Neural crest cell (in vitro differentiated cells): Measurements from ENCODE around the gene FCAMR. TPM values are rescaled to one million over a fixed set of nuclear protein-coding genes. Genes with fewer than 3 reads are reported as not detected.

Experiments
- DNase-seq: peaks from one replicate; pipeline ENCODE4 v3.0.0; 2021; ENCODE audit warnings: low read depth, mixed read lengths, low spot score
- H3K27ac Mint-ChIP-seq: one replicate; pipeline ENCODE4 v1.8.0; 2021; ENCODE audit warnings: mild to moderate bottlenecking, mixed read lengths; ENCODE audit not compliant: unreplicated experiment
- H3K27me3 Mint-ChIP-seq: 2 replicates; pipeline ENCODE4 v1.8.0; 2021; ENCODE audit warnings: low read depth, mild to moderate bottlenecking, mixed read lengths
- H3K36me3 Mint-ChIP-seq: 2 replicates; pipeline ENCODE4 v1.8.0; 2021; ENCODE audit warnings: low read depth, mild to moderate bottlenecking, mixed read lengths
- H3K4me1 Mint-ChIP-seq: 2 replicates; pipeline ENCODE4 v1.8.0; 2021; ENCODE audit warnings: mixed read lengths
- H3K4me3 Mint-ChIP-seq: one replicate; pipeline ENCODE4 v1.8.0; 2021; ENCODE audit warnings: mild to moderate bottlenecking, mixed read lengths
- H3K9me3 Mint-ChIP-seq: 2 replicates; pipeline ENCODE4 v1.8.0; 2021; ENCODE audit warnings: mixed read lengths
- total RNA-seq: library from RNA; stranded (reverse); gene quantifications from 2 replicates; pipeline ENCODE4 v1.2.1, GENCODE V29; 2021
- TF ChIP-seq, protein P1 (sequence below): fragments of 200-600 bp; sonication (generic); conservative IDR thresholded peaks from 2 replicates; pipeline ENCODE4 v1.5.0; 2021; ENCODE audit warnings: antibody characterized with exemption, mild to moderate bottlenecking

The FCAMR gene
- total RNA-seq, 1 donor from 2014 or later = not detected

DNA sequence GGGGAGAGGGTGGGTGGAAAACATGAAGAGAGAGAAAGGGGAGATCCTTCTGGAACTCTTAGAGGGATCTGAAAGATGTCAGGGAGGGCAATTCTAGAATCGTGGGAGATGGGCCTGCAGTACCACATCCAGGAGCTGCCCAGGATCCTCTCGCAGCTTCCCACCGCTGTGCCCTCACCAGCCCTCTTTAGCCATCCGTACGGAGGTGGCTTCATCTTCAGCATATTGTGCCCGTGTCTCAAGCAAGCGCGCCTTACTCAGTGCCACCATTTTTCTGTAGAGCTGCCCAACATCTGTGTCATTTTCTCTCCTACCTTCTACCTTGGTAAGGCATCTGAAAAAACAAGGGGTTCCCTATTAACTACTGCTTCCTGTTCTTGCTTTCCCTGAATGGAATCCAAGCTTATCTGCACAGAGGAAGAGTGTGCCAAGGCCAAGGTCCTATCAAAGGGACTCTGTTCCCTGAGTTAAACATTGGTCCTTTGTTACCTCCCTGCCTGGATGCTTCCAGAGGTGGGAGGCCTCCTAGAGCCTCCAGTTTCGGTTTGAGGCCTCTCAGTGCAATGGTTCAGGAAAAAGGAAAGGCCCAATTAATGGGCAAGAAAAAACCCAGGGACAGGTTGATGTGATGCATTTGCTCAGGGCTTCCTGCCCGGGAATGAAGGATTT lies 39.1 kb upstream of the FCAMR start:
- no peak overlapping the region for H3K27ac Mint-ChIP-seq
- DNase-seq = no peak
- peaks cover 2% of the 10 kb centered on the region for H3K27me3 Mint-ChIP-seq
- H3K4me1 Mint-ChIP-seq = peaks cover 18% of the 10 kb centered on the region
- peaks cover 3% of the 10 kb centered on the region for H3K9me3 Mint-ChIP-seq
- TF ChIP-seq, protein P1, sequence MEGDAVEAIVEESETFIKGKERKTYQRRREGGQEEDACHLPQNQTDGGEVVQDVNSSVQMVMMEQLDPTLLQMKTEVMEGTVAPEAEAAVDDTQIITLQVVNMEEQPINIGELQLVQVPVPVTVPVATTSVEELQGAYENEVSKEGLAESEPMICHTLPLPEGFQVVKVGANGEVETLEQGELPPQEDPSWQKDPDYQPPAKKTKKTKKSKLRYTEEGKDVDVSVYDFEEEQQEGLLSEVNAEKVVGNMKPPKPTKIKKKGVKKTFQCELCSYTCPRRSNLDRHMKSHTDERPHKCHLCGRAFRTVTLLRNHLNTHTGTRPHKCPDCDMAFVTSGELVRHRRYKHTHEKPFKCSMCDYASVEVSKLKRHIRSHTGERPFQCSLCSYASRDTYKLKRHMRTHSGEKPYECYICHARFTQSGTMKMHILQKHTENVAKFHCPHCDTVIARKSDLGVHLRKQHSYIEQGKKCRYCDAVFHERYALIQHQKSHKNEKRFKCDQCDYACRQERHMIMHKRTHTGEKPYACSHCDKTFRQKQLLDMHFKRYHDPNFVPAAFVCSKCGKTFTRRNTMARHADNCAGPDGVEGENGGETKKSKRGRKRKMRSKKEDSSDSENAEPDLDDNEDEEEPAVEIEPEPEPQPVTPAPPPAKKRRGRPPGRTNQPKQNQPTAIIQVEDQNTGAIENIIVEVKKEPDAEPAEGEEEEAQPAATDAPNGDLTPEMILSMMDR = no peak
- no peak overlapping the region for H3K4me3 Mint-ChIP-seq
- no peaks in the 10 kb centered on the region for H3K36me3 Mint-ChIP-seq

DNA sequence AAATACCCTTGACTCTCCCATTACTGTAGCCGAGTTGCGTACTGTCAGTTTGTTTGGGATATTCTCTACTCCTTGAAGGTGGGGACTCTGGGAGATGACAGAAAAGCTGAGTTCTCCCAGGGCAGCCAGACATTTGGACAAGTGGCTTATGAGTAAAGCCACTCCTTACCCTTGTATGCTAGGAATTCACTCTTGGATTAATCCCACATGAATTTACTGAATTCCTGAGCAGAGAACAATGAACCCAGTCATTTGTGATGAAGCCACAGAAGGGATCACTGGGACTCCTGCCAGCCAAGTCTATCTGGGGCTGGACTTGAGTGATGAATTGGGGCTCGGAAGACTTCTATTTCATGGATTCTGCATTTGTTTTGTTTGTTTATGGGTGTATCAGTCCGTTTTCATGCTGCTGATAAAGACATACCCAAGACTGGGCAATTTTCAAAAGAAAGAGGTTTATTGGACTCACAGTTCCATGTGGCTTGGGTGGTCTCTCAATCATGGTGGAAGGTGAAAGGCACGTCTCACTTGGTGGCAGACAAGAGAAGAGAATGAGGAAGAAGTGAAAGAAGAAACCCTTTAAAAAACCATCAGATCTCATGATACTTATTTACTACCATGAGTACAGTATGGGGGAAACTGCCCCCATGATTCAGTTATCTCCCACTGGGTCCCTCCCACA lies 37.2 kb upstream of the FCAMR start:
- no peak overlapping the region for H3K27ac Mint-ChIP-seq
- peaks cover 3% of the 10 kb centered on the region for H3K9me3 Mint-ChIP-seq
- no peaks in the 10 kb centered on the region for H3K27me3 Mint-ChIP-seq
- TF ChIP-seq, protein P1 = no peak
- DNase-seq = no peak
- no peaks in the 10 kb centered on the region for H3K36me3 Mint-ChIP-seq
- no peak overlapping the region for H3K4me3 Mint-ChIP-seq
- peaks cover 18% of the 10 kb centered on the region for H3K4me1 Mint-ChIP-seq

DNA sequence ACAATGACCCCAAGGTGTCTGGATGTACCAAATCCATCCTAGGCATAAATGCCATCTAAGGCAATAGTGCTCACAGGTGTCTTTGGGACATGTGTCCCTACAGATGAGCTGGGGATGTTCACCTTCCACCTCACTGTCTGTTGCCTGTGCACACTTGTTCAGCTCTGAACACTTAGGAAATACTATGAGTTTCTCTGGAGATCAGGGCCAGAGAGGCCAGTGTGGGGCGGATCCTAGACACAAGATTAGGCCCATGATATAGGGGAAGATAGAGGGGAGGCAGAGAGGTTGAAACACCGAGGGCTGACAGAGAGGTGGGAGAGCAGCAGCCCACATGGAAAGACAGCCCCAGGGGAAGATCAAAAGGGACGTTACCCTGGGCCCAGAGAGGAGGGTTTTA lies 36.7 kb upstream of the FCAMR start:
- H3K4me1 Mint-ChIP-seq = peaks cover 18% of the 10 kb centered on the region
- peak overlapping the region; percentile 71 for H3K27ac Mint-ChIP-seq
- TF ChIP-seq, protein P1 = no peak
- no peak overlapping the region for H3K4me3 Mint-ChIP-seq
- no peaks in the 10 kb centered on the region for H3K36me3 Mint-ChIP-seq
- no peaks in the 10 kb centered on the region for H3K27me3 Mint-ChIP-seq
- DNase-seq = no peak
- H3K9me3 Mint-ChIP-seq = peaks cover 3% of the 10 kb centered on the region

DNA sequence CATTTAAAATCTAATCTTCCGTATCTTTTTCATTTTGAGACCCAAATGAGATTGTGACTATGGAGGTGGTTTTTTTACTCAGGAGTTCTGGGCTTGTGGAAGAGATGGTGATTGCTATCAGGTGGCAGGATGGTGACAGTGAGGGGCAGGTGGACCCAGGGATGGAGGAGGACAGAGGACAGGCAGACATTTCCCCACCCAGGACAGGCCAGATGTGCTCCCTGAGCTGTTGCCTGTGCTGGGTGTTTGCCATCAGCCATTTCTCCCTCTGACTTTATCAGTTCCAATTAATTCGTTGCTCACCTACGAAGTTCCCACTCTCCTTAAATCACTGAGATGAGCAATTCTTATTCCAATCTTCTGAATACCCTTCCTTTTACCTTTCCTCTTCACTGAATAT lies 35.8 kb upstream of the FCAMR start:
- H3K4me3 Mint-ChIP-seq = no peak overlapping the region
- no peak for DNase-seq
- peaks cover 3% of the 10 kb centered on the region for H3K27me3 Mint-ChIP-seq
- no peaks in the 10 kb centered on the region for H3K36me3 Mint-ChIP-seq
- H3K4me1 Mint-ChIP-seq = peaks cover 18% of the 10 kb centered on the region
- H3K27ac Mint-ChIP-seq = no peak overlapping the region
- TF ChIP-seq, protein P1 = no peak
- H3K9me3 Mint-ChIP-seq = peaks cover 3% of the 10 kb centered on the region

DNA sequence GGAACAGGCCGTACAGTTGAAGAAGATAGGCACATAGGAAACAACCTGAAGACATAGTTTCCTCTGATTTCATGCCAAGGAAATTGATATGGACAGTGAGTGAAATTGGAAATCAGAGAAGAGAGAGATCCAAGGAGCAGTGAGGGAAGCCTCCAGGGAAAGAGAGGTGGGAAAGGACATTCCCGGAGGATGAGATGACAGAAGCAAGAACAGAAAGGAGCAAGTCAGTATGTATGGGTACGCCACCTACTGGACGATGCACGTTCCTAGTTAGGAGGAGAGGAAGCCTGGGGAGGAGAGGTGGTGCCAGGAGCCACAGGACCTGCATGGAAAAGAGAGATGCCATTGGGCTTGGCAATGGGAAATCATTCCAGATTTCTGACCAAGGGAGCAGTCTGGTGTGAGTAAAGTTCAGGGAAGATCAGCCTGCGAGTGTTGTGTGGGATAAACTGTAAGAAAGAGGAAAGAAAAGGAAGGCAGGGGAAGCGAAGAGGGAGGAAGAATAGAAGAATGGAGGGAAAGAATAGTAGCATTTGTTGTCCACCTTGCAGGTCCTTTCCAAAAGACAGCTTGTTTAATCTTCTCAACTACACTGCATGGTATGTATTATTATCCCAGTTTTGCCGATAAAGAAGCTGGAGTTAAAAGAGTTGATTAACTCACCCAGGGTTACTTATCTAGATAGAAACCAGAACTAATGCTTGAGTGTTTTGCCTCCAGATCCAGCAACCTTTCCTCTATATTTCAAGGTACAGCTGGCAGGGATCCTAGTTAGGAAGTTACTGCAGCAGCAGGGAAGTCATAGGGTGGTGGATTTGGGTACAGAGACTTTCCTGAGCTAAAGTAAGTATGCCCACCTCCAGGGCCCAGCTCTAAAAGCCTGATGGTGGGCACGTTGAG lies 34.9 kb upstream of the FCAMR start:
- peaks cover 18% of the 10 kb centered on the region for H3K4me1 Mint-ChIP-seq
- peak; percentile 62 for DNase-seq
- no peaks in the 10 kb centered on the region for H3K36me3 Mint-ChIP-seq
- no peak overlapping the region for H3K27ac Mint-ChIP-seq
- H3K9me3 Mint-ChIP-seq = peaks cover 3% of the 10 kb centered on the region
- TF ChIP-seq, protein P1 = peak; percentile 69
- H3K27me3 Mint-ChIP-seq = peaks cover 3% of the 10 kb centered on the region
- no peak overlapping the region for H3K4me3 Mint-ChIP-seq
